Measurements from ENCODE around the gene RANBP10.
"Not testable (repeated sequence)": the region's sequence is repeated elsewhere in the genome, so short reads cannot be mapped to it uniquely, and the experiment has no call there.

Gene RANBP10

DNA sequence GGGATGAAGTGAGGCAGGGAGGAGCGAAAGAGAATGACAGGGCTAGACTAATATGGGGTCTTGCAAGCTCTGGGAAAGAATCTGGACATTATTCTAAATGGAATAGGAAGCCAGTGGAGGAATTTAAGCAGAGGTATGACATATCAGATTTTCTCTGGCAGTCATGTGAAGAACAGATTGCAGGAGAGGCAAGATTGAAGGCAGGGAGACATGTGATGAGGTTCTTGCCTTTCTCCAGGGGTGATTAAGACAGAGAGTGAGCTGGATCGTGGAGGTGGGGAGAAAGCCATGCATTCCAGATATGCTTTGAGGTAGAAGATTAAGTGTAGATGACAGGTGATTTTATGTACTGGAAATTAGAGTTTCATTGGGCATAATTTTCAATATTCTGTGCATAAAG, 31.5 kb upstream of the RANBP10 start:
- no peak overlapping the region for H3K27ac ChIP-seq
- TF ChIP-seq, protein P1, sequence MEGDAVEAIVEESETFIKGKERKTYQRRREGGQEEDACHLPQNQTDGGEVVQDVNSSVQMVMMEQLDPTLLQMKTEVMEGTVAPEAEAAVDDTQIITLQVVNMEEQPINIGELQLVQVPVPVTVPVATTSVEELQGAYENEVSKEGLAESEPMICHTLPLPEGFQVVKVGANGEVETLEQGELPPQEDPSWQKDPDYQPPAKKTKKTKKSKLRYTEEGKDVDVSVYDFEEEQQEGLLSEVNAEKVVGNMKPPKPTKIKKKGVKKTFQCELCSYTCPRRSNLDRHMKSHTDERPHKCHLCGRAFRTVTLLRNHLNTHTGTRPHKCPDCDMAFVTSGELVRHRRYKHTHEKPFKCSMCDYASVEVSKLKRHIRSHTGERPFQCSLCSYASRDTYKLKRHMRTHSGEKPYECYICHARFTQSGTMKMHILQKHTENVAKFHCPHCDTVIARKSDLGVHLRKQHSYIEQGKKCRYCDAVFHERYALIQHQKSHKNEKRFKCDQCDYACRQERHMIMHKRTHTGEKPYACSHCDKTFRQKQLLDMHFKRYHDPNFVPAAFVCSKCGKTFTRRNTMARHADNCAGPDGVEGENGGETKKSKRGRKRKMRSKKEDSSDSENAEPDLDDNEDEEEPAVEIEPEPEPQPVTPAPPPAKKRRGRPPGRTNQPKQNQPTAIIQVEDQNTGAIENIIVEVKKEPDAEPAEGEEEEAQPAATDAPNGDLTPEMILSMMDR (IDR thresholded peaks at IDR 0.05), result no peak
- no peak for TF ChIP-seq ZFX (IDR thresholded peaks at IDR 0.05; ENCODE audit: borderline replicate concordance)

DNA sequence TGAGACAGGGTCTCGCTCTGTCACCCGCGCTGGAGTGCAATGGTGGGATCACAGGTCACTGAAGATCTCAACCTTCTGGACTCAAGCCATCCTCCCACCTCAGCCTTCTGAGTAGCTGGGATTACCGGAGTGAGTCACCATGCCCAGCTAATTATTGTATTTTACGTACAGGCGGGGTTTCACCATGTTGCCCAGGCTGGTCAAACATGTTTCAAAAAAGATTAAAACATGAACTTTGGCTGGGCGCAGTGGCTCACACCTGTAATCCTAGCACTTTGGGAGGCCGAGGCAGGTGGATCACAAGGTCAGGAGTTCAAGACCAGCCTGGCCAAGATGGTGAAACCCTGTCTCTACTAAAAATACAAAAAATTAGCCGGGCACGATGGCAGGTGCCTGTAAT, 30.8 kb upstream of the RANBP10 start:
- H3K27ac ChIP-seq, result not testable (repeated sequence)

DNA sequence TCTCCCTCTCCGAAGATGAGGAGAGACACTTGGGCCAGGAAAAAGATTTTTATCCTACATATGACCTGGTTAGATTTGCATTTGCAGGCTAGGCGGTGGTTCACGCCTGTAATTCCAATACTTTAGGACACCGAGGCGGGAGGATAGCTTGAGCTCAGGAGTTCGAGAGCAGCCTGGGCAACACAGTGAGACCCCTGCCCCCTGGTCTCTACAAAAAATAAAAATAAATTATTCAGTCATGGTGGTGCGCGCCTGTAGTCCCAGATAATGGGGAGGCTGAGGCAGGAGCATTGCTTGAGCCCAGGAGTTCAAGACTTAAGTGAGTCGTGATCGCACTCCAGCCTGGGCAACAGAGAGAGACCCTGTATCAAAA, 27.9 kb upstream of the RANBP10 start:
- H3K27ac ChIP-seq, result peak overlapping the region; percentile 57
- TF ChIP-seq, protein P1 (IDR thresholded peaks at IDR 0.05), result no peak
- TF ChIP-seq ZFX (IDR thresholded peaks at IDR 0.05; ENCODE audit: borderline replicate concordance), result no peak

DNA sequence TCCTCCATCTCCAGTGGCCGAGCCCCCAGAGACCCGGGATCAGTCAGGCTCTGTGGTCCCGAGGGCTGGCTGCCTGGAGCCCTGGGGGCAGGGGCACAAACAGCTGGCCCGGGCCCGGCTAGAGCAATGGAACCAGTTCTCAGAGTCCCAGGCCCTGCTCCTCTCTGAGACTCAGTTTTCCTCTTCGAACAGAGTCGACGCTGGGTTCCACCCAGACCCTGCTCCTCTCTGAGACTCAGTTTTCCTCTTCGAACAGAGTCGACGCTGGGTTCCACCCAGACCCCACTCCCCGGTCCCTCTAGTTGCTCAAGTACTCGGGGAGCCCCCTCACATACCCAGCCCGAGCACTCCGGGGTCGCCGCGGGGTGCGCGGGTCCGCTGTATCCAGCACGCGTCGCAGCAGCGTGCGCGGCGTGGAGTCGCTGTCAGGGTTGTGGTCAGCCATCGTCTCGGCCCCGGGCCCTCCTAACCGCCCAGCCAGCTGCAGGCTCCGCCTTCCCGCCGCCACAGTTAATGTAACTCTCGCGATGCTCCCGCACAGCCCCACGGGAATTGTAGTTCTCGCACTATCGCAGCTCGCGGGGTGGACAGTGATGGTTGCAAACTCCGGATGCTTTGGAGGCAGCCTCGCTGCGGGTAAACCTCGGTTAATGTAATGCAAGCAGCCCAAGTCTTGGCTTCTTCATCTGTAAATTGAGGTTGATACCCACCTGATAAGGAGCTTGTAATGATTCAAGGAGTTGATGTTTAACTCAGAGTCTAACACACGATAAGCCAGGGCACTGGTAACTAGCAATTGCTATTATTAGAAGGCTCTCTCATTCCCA, 27.3 kb upstream of the RANBP10 start:
- H3K27ac ChIP-seq, result peak overlapping the region; percentile 57
- TF ChIP-seq, protein P1 (IDR thresholded peaks at IDR 0.05), result no peak
- TF ChIP-seq ZFX (IDR thresholded peaks at IDR 0.05; ENCODE audit: borderline replicate concordance), result no peak

DNA sequence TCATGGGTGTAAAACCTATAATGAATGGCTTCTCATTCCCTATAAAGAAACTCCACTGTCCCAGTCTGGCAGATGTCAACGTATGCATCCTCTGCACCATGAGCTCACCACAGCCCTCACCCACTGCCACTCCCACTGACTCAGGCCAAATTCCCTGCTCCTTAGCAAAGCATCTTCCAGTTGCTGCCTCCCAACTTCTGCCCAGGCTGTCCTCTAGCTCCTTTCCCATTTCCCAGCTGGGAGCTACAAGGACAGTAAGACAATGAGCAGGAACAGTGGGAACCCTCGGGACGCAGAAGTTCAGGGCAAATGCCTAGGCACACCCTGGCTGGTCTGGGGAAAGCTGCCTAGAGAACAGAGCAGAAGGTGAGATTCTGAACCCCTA, 26.7 kb upstream of the RANBP10 start:
- peak overlapping the region; percentile 57 for H3K27ac ChIP-seq
- TF ChIP-seq ZFX (IDR thresholded peaks at IDR 0.05; ENCODE audit: borderline replicate concordance), result no peak
- TF ChIP-seq, protein P1 (IDR thresholded peaks at IDR 0.05), result no peak

DNA sequence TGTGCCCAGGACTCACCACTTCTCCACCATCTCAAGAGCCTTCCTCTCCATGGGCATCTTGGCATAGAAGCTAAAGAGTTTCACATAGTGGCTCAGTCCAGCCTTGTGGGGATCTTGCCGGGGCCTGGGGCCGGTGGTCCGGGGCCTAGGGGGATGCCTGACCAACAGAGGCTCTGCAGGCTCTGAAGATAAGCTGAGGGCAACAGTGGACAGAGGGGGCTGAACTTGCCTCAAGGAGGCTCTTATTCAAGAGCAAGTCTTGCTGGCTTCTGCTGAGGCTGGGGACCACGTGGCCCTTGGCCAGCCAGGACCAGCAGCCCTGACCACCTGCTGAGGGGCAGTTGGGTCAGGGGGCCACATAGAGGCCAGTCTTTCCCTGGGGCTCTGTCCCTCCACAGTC, 22.3 kb upstream of the RANBP10 start:
- TF ChIP-seq, protein P1 (IDR thresholded peaks at IDR 0.05), result no peak
- no peak for TF ChIP-seq ZFX (IDR thresholded peaks at IDR 0.05; ENCODE audit: borderline replicate concordance)
- H3K27ac ChIP-seq, result no peak overlapping the region

DNA sequence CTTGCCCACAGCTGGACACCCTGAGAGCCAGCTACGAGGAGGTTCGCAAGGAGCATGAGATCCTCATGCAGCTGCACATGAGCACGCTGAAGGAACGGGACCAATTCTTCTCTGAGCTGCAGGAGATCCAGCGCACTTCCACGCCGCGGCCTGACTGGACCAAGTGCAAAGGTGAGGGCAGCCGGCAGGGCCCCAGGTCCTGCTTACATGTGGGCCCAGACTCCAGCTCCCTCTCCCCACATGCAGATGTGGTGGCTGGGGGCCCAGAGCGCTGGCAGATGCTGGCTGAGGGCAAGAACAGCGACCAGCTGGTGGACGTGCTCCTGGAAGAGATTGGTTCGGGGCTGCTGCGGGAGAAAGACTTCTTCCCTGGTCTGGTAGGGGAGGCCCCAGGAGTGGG, 19.5 kb upstream of the RANBP10 start:
- no peak overlapping the region for H3K27ac ChIP-seq
- TF ChIP-seq, protein P1 (IDR thresholded peaks at IDR 0.05), result no peak
- TF ChIP-seq ZFX (IDR thresholded peaks at IDR 0.05; ENCODE audit: borderline replicate concordance), result no peak

DNA sequence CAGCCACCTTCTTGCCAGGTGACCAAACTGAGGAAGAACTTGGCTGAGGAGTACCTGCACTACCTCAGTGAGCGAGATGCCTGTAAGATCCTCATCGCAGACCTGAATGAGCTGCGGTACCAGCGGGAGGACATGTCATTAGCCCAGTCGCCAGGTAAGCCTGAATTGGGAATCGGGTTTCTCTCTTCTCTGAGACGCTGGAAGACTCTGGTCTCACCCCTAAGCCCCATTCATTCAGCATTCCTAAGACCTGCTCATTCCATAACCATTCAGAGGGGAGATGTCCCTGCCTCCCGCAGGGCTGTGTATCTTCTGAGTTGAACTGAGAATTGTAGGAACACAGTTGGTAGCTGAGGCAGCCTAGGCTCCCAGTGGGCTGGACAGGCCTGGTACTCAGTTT, 18.8 kb upstream of the RANBP10 start:
- TF ChIP-seq ZFX (IDR thresholded peaks at IDR 0.05; ENCODE audit: borderline replicate concordance), result no peak
- no peak overlapping the region for H3K27ac ChIP-seq

Data from 22Rv1 (cell line).